ENCODE measurements around the gene GOT1. TPM values are rescaled to one million over a fixed set of nuclear protein-coding genes. Genes with fewer than 3 reads are reported as not detected.

Gene GOT1
- total RNA-seq, 1 experiment from 2014 or later, result 56.8 TPM

- no peak for TF ChIP-seq MLX (CRISPR knock-in tag; IDR thresholded peaks at IDR 0.05)
- TF ChIP-seq JUN (CRISPR knock-in tag; IDR thresholded peaks at IDR 0.05), result 0 out of 2 replicates have a peak, but pooled peaks have one; percentile 38
- no peak for TF ChIP-seq SP1 (CRISPR knock-in tag; conservative IDR thresholded peaks at IDR 0.05)
- TF ChIP-seq GTF2I (CRISPR knock-in tag; conservative IDR thresholded peaks at IDR 0.05), result peak; percentile 79
Observed at GRCh38 chr10:99430116-99430450, 341 bp downstream of the GOT1 start (continued).

GRCh38 chr10:99429517-99430095, 818 bp downstream of the GOT1 start:
- Mint-ChIP-seq H3K27me3 (ENCODE audit: low read depth) (no peaks in the 10 kb centered on the region), H3K27ac (peak overlapping the region; percentile 92), H3K4me1 (peaks cover 18% of the 10 kb centered on the region), H3K4me3 (peak overlapping the region; percentile 99), H3K36me3 (peaks cover 4% of the 10 kb centered on the region; the same call in 1 of the 2 replicates), H3K9me3 (no peaks in the 10 kb centered on the region)
- CTCF ChIA-PET, result interaction anchor here (1.1 to 1.7 kb wide), 3 partner anchors 21 to 230 kb away, joined by 3 to 13 read pairs (median 5); partner anchors contain the start of gene ENTPD7
- DNase-seq (ENCODE audit: low spot score), result no peak
- ATAC-seq, result no peak
- POLR2A ChIA-PET, result interaction anchor here (1.2 to 2.0 kb wide), 2 partner anchors 20 to 191 kb away, joined by 8 to 9 read pairs; partner anchors contain the start of gene SLC25A28
- TF ChIP-seq USF2 (CRISPR knock-in tag; IDR thresholded peaks at IDR 0.05) (no peak), CTCF (IDR thresholded peaks at IDR 0.05) (no peak), NR2C2 (CRISPR knock-in tag; IDR thresholded peaks at IDR 0.05) (no peak), KAT7 (CRISPR knock-in tag; IDR thresholded peaks at IDR 0.05; ENCODE audit: borderline replicate concordance) (no peak), HMGA2 (CRISPR knock-in tag; IDR thresholded peaks at IDR 0.05) (no peak), OVOL2 (CRISPR knock-in tag; IDR thresholded peaks at IDR 0.05; ENCODE audit: borderline replicate concordance) (no peak), PRDM15 (CRISPR knock-in tag; IDR thresholded peaks at IDR 0.05) (no peak), AR (CRISPR knock-in tag; IDR thresholded peaks at IDR 0.05) (no peak), CBFB (CRISPR knock-in tag; IDR thresholded peaks at IDR 0.05; ENCODE audit: low read depth) (no peak), PRRX2 (CRISPR knock-in tag; IDR thresholded peaks at IDR 0.05) (no peak), SOX15 (CRISPR knock-in tag; IDR thresholded peaks at IDR 0.05) (no peak), ZNF263 (CRISPR knock-in tag; IDR thresholded peaks at IDR 0.05; ENCODE audit: low read depth) (no peak), ZNF425 (CRISPR knock-in tag; conservative IDR thresholded peaks at IDR 0.05) (no peak), EMX1 (CRISPR knock-in tag; IDR thresholded peaks at IDR 0.05) (no peak), IRF2 (CRISPR knock-in tag; IDR thresholded peaks at IDR 0.05; ENCODE audit: borderline replicate concordance, low read depth) (no peak), TEAD4 (CRISPR knock-in tag; IDR thresholded peaks at IDR 0.05) (no peak), MLX (CRISPR knock-in tag; IDR thresholded peaks at IDR 0.05) (no peak)
